ENCODE results near the gene GAS6. TPM values are rescaled to one million over a fixed set of nuclear protein-coding genes. Genes with fewer than 3 reads are reported as not detected.
A peak's percentile ranks its signal among the peaks of the same experiment; 100 is the strongest.

GAS6 gene
- total RNA-seq, 4 donors from 2014 or later: 43.0 to 112 (median 68.5) TPM

DNA sequence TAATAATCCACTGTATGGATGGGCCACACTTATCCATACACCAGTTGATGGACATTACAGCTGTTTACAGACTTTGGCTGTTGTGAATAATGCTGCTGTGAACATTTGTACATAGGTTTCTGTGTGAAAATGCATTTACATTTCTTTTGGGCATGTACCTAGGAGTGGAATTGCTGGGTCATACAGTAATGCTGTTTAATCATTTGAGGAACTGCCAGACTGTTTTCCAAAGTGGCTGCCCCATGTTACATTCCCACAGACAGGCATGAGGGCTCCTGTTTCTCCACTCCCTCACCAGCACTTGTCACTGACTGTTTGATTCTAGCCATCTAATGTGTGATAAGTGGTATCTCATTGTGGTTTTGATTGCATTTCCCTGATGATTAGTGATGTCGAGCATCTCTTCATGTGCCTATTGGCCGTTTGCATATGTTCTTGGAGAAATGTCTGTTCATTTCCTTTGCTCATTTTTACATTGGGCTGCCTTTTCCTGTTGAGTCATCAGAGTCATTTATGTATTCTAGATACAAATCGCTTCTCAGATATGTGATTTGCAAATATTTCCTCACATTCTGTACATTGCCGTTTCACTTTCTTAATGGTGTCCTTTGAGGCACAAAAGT is 92.1 kb downstream of the GAS6 start:
- peaks cover 0 to 12% (median 0%) of the 10 kb centered on the region in 3 donors for H3K36me3 ChIP-seq
- peaks cover 0 to 6% (median 0%) of the 10 kb centered on the region in 3 donors for H3K4me1 ChIP-seq
- no peak overlapping the region for H3K4me3 ChIP-seq
- no peak for DNase-seq
- WGBS, 2 donors: 33 to 46% methylated on average over 4 of the region's 4 CpGs
- no peaks in the 10 kb centered on the region for H3K9me3 ChIP-seq
- H3K27me3 ChIP-seq: peaks cover 0 to 15% (median 0%) of the 10 kb centered on the region in 4 donors
- no peak for TF ChIP-seq POLR2A (IDR thresholded peaks at IDR 0.05)
- TF ChIP-seq, protein P1, sequence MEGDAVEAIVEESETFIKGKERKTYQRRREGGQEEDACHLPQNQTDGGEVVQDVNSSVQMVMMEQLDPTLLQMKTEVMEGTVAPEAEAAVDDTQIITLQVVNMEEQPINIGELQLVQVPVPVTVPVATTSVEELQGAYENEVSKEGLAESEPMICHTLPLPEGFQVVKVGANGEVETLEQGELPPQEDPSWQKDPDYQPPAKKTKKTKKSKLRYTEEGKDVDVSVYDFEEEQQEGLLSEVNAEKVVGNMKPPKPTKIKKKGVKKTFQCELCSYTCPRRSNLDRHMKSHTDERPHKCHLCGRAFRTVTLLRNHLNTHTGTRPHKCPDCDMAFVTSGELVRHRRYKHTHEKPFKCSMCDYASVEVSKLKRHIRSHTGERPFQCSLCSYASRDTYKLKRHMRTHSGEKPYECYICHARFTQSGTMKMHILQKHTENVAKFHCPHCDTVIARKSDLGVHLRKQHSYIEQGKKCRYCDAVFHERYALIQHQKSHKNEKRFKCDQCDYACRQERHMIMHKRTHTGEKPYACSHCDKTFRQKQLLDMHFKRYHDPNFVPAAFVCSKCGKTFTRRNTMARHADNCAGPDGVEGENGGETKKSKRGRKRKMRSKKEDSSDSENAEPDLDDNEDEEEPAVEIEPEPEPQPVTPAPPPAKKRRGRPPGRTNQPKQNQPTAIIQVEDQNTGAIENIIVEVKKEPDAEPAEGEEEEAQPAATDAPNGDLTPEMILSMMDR (IDR thresholded peaks at IDR 0.05): no peak
- peak overlapping the region in 1 of 4 donors; percentile 7 for H3K27ac ChIP-seq
- intact Hi-C loops (cut with DNase I): no loop called here

DNA sequence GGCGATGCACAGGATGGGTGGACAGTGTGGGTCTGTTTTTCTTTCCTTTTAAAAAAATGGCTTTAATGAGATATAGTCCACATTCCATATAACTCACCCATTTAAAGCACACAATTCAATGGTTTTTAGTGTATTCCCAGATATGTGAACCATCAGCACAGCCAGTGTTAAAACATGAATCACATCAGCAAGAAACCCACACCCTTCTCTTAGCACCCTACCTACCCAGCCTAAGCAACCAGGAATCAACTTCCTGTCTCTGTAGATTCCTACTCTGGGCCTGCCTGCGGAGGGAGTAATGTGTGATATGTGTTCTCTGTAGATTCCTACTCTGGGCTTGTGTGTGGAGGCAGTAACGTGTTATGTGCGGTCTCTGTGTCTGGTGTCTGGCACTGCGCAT is 92.9 kb downstream of the GAS6 start:
- TF ChIP-seq, protein P1 (IDR thresholded peaks at IDR 0.05): no peak
- TF ChIP-seq POLR2A (IDR thresholded peaks at IDR 0.05): no peak
- peaks cover 0 to 12% (median 0%) of the 10 kb centered on the region in 3 donors for H3K36me3 ChIP-seq
- peaks cover 0 to 6% (median 0%) of the 10 kb centered on the region in 4 donors for H3K27me3 ChIP-seq
- no peak overlapping the region for H3K4me3 ChIP-seq
- H3K4me1 ChIP-seq: peaks cover 0 to 9% (median 0%) of the 10 kb centered on the region in 3 donors
- intact Hi-C loops (cut with DNase I): no loop called here
- DNase-seq: no peak
- no peaks in the 10 kb centered on the region for H3K9me3 ChIP-seq
- no peak overlapping the region for H3K27ac ChIP-seq
- 90 to 95% methylated on average over 3 to 5 of the region's 5 CpGs for WGBS, 2 donors

Other genes starting within 250 kb of the GAS6 start
- not detected for gene ATP4B, start 205.9 kb downstream of the GAS6 start, total RNA-seq
- gene GRK1, start 196.9 kb downstream of the GAS6 start, total RNA-seq: not detected
- gene TMEM255B, start 104.8 kb downstream of the GAS6 start, total RNA-seq: 1 to 10 TPM in 2 of 4 donors, under 1 TPM in 1, not detected in 1; 0.30 to 9.2 (median 3.2) TPM
- gene C13orf46, start 110.0 kb upstream of the GAS6 start, total RNA-seq: not detected